Suprapubic skin (tissue), 4 donors: Measurements from ENCODE around the gene MT1A. TPM values are rescaled to one million over a fixed set of nuclear protein-coding genes. Genes with fewer than 3 reads are reported as not detected.
"Not testable (repeated sequence)": the region's sequence is repeated elsewhere in the genome, so short reads cannot be mapped to it uniquely, and the experiment has no call there.

Source experiments
- DNase-seq, 2 donors: peaks; one replicate each; pipeline ENCODE4 v3.0.0-alpha.2; 2019; ENCODE audit warnings: low spot score in 2 of 2
- H3K27ac ChIP-seq: fragments of 200-600 bp; sonication (generic); one replicate; pipeline ENCODE4 v1.5.1; 2019
- H3K27me3 ChIP-seq: fragments of 200-600 bp; sonication (generic); one replicate; pipeline ENCODE4 v1.5.1; 2019
- H3K36me3 ChIP-seq: fragments of 200-600 bp; sonication (generic); one replicate; pipeline ENCODE4 v1.5.1; 2019
- H3K4me1 ChIP-seq: fragments of 200-600 bp; sonication (generic); one replicate; pipeline ENCODE4 v1.5.1; 2019
- H3K4me3 ChIP-seq: fragments of 200-600 bp; sonication (generic); one replicate; pipeline ENCODE4 v1.5.1; 2019; ENCODE audit warnings: mild to moderate bottlenecking
- H3K9me3 ChIP-seq: fragments of 200-600 bp; sonication (generic); one replicate; pipeline ENCODE4 v1.5.1; 2019
- EP300 ChIP-seq: sonication (generic); formaldehyde crosslinking; IDR thresholded peaks from one replicate; pipeline ENCODE4 v1.6.1; 2017; ENCODE audit warnings: antibody characterized with exemption
- POLR2A ChIP-seq, 2 donors: fragments of 450-650 bp; IDR thresholded peaks; one replicate each; pipeline ENCODE4 v1.6.1; 2017; ENCODE audit warnings: antibody characterized with exemption in 2 of 2, mild to moderate bottlenecking in 2 of 2, moderate library complexity in 2 of 2
- POLR2AphosphoS5 ChIP-seq, 3 donors: sonication (generic); formaldehyde crosslinking; IDR thresholded peaks; one replicate each; pipeline ENCODE4 v1.6.1; 2017; ENCODE audit warnings: antibody characterized with exemption in 3 of 3
- WGBS: methylation state at CpG from one replicate; pipeline ENCODE4 v1.1.5; 2018; 5-methylcytosine and 5-hydroxymethylcytosine counted together
- total RNA-seq, 4 donors: library from RNA; depleted of rRNA; stranded (reverse); fragments of >200 nt; gene quantifications; one replicate each; pipeline ENCODE4 v1.1.0, GENCODE V29; 2016
- TF ChIP-seq, protein P1 (sequence below), 2 donors: fragments of 200-600 bp in 1 of 2; fragments of 450-650 bp in 1 of 2; sonication (generic) in 1 of 2; IDR thresholded peaks; one replicate each; pipeline ENCODE4 v1.5.1; 2016 to 2019; ENCODE audit warnings: antibody characterized with exemption in 2 of 2, mild to moderate bottlenecking in 1 of 2, moderate library complexity in 1 of 2

Gene MT1A
- total RNA-seq, 4 donors from 2014 or later = 5.2 to 93.7 (median 29.4) TPM

DNA sequence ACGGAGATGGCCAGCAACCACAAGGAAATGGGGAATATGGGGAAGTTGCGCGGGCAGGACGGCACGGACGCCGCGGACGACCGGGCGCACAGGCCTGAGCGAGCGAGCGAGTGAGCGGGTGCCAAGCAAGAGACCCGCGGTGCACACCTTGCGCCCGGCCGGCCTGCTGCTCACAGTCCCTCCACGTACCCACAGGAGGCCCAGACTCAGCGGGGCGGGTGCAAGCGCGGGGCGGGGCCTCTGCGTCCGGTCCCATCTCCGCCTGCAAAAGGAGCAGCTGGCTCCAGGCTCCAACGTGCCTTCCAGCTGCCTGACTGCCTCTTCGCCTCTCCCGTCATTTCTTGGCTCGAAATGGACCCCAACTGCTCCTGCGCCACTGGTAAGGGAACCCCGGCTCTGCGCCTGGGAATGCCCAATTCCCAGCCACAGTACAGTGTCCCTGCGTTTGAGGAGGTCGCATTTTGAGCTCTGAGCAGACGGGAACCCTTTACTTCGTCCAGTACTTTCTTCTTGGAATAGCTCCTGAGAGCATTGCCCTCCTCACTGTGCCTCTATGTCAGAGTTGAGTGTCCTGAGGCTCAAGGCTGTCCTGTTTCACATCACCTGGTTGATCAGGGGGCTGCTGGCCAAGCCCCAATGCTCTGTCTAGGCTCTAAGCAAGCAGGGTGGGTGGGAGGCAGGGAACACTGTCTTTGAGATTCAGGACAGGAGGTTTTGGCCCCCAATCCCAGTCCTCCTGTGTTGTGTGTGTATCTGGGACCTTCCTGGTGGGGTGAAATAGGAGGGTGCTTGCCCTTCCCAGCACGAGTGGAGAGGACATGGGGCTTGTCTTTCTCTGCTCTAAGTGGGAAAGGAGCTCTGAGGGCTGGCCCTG, 21.0 kb upstream of the MT1A start:
- Histone ChIP-seq H3K27me3 (no peaks in the 10 kb centered on the region), H3K4me3 (peak overlapping the region; percentile 44), H3K36me3 (no peaks in the 10 kb centered on the region), H3K27ac (peak overlapping the region; percentile 35), H3K4me1 (peaks cover 15% of the 10 kb centered on the region), H3K9me3 (no peaks in the 10 kb centered on the region)
- DNase-seq = no peak
- no peak for TF ChIP-seq EP300
- TF ChIP-seq, protein P1, sequence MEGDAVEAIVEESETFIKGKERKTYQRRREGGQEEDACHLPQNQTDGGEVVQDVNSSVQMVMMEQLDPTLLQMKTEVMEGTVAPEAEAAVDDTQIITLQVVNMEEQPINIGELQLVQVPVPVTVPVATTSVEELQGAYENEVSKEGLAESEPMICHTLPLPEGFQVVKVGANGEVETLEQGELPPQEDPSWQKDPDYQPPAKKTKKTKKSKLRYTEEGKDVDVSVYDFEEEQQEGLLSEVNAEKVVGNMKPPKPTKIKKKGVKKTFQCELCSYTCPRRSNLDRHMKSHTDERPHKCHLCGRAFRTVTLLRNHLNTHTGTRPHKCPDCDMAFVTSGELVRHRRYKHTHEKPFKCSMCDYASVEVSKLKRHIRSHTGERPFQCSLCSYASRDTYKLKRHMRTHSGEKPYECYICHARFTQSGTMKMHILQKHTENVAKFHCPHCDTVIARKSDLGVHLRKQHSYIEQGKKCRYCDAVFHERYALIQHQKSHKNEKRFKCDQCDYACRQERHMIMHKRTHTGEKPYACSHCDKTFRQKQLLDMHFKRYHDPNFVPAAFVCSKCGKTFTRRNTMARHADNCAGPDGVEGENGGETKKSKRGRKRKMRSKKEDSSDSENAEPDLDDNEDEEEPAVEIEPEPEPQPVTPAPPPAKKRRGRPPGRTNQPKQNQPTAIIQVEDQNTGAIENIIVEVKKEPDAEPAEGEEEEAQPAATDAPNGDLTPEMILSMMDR (IDR thresholded peaks at IDR 0.05) = no peak
- peak in 1 of 3 donors; percentile 45 for TF ChIP-seq POLR2AphosphoS5 (IDR thresholded peaks at IDR 0.05)
- no peak for TF ChIP-seq POLR2A (IDR thresholded peaks at IDR 0.05)
- 14% methylated on average over 25 of the region's 41 CpGs for WGBS

DNA sequence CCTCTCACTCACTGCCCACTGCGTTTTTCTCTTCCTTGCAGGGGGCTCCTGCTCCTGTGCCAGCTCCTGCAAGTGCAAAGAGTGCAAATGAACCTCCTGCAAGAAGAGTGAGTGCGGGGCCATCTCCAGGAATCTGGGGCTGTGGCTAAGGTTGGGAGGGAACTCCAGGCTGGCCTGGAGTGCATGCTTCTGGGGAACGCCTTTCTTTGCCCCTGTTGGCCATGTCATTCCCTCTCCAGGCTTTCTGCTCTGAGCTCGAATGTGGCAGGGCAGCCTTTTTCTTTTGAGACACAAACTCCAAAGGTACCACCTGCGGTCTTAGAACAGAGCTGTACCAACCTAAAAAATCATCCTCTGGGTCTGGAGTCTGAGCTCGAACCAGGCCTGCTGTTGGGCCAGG, 20.3 kb upstream of the MT1A start:
- no peaks in the 10 kb centered on the region for H3K27me3 ChIP-seq
- no peak overlapping the region for H3K4me3 ChIP-seq
- no peak for TF ChIP-seq POLR2AphosphoS5 (IDR thresholded peaks at IDR 0.05)
- TF ChIP-seq EP300 = no peak
- TF ChIP-seq POLR2A (IDR thresholded peaks at IDR 0.05) = no peak
- TF ChIP-seq, protein P1 (IDR thresholded peaks at IDR 0.05) = no peak
- WGBS = 93% methylated on average over 6 of the region's 6 CpGs
- no peak for DNase-seq
- H3K4me1 ChIP-seq = peaks cover 15% of the 10 kb centered on the region
- no peak overlapping the region for H3K27ac ChIP-seq
- H3K9me3 ChIP-seq = no peaks in the 10 kb centered on the region
- H3K36me3 ChIP-seq = no peaks in the 10 kb centered on the region

DNA sequence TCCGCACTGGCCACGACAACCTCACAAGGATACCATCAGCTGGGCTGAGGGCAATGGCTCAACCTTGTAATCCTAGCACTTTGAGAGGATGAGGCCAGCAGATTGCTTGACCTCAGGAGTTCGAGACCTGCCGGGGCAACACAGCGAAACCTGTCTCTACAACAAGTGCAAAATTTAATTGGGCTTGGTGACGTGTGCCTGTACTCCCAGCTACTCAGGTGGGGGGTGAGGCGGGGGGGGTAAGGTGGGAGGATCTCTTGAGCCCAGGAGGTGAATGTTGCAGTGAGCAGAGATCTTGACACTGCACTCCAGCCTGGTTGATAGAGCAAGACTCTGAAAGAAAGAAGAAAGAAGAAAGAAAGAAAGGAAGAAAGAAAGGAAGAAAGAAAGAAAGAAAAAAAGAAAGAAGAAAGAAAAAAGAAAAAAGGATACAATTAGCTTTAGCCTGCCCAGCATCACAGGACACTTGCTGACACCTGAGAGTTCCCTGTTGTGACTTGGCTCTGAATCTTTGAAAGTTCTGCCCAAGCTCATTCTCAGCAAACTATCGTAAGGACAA, 18.0 kb upstream of the MT1A start:
- no peaks in the 10 kb centered on the region for H3K27me3 ChIP-seq
- peaks cover 20% of the 10 kb centered on the region for H3K4me1 ChIP-seq
- H3K9me3 ChIP-seq = no peaks in the 10 kb centered on the region
- WGBS = 90% methylated on average over 7 of the region's 8 CpGs
- no peak overlapping the region for H3K27ac ChIP-seq
- TF ChIP-seq, protein P1 (IDR thresholded peaks at IDR 0.05) = no peak
- no peak for TF ChIP-seq POLR2AphosphoS5 (IDR thresholded peaks at IDR 0.05)
- TF ChIP-seq POLR2A (IDR thresholded peaks at IDR 0.05) = no peak
- TF ChIP-seq EP300 = no peak
- DNase-seq = peak in 1 of 2 donors; percentile 35
- H3K36me3 ChIP-seq = no peaks in the 10 kb centered on the region
- H3K4me3 ChIP-seq = no peak overlapping the region

DNA sequence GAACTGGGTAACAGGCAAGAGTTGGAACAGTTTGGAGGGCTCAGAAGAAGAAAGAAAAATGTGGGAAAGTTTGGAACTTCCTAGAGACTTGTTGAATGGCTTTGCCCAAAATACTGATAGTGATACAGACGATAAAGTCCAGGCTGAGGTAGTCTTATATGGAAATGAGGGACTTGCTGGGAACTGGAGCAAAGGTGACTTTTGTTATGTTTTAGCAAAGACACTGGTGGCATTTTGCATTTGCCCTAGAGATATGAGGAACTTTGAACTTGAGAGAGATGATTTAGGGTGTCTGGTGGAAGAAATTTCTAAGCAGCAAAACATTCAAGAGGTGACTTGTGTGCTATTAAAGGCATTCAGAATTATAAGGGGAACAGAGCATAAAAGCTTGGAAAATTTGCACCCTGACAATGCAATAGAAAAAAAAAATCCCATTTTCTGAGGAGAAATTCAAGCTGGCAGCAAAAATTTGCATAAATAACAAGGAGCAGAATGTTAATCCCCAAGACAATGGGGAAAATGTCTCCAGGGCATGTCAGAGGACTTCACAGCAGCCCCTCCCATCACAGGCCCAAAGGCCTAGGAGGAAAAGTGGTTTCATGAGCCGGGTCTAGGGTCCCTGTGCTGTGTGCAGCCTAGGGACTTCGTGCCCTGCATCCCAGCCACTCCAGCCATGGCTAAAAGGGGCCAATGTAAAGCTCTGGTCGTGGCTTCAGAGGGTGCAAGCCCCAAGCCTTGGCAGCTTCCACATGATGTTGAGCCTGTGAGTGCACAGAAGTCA, 16.6 kb upstream of the MT1A start:
- 85% methylated on average over 4 of the region's 4 CpGs for WGBS

DNA sequence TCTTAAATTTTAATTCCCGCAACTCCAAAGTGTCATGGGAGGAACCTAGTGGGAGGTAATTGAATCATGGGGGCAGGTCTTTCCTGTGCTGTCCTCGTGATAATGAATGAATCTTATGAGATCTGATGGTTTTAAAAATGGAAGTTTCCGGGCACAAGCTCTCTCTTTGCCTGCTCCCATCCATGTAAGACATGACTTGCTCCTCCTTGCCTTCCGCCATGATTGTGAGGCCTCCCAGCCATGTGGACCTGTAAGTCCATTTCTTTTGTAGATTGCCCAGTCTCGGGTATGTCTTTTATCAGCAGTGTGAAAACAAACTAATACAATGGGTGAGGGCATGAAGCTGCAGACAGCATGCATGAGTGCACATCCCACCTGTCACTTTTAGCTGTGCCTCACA, 15.3 kb upstream of the MT1A start:
- not testable (repeated sequence) for H3K27ac ChIP-seq, H3K9me3 ChIP-seq, H3K36me3 ChIP-seq, DNase-seq, H3K27me3 ChIP-seq, H3K4me3 ChIP-seq
- WGBS = 86% methylated on average over 5 of the region's 5 CpGs
- H3K4me1 ChIP-seq = peaks cover 25% of the 10 kb centered on the region

More for the DNA sequence above, 16.6 kb upstream of the MT1A start:
- not testable (repeated sequence) for H3K27ac ChIP-seq, H3K36me3 ChIP-seq, H3K4me3 ChIP-seq, H3K9me3 ChIP-seq, DNase-seq, H3K27me3 ChIP-seq
- peaks cover 33% of the 10 kb centered on the region for H3K4me1 ChIP-seq

DNA sequence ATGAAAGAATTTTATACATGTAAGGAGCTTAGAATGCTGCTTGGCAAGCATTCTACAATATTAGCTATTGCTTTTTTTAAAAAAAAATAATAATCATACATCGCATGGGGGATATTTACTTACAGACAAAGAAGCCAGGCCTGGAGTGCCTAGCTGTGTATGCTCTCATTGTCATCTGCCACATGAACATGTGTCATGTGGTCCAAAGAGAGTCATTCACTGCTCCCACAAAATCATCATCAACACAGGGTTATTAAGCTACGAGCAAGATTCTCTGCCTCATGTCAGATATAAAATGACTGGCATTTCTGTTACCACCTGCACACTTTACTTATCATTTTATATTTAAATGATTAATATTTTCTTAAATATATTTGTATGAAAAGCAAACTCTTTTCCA, 14.8 kb upstream of the MT1A start:
- no peak for DNase-seq

More for the DNA sequence above, 14.8 kb upstream of the MT1A start:
- no peaks in the 10 kb centered on the region for H3K9me3 ChIP-seq
- H3K4me3 ChIP-seq = no peak overlapping the region
- 95% methylated on average over 2 of the region's 2 CpGs for WGBS
- peaks cover 25% of the 10 kb centered on the region for H3K4me1 ChIP-seq
- no peaks in the 10 kb centered on the region for H3K36me3 ChIP-seq
- H3K27me3 ChIP-seq = no peaks in the 10 kb centered on the region
- TF ChIP-seq EP300 (no peak), POLR2A (IDR thresholded peaks at IDR 0.05) (no peak), POLR2AphosphoS5 (IDR thresholded peaks at IDR 0.05) (no peak)
- TF ChIP-seq, protein P1 (IDR thresholded peaks at IDR 0.05) = no peak
- no peak overlapping the region for H3K27ac ChIP-seq
